GM21737 (cell line): ENCODE measurements around the gene ANKRD63.

Experiments used
- ATAC-seq: cut with Tn5 transposase; IDR thresholded peaks from one replicate; pipeline ENCODE4 v1.9.1; 2021; ENCODE audit warnings: mild to moderate bottlenecking, moderate library complexity; ENCODE audit not compliant: unreplicated experiment

Gene ANKRD63

GRCh38 chr15:40246496-40247280 is 36.2 kb downstream of the ANKRD63 start:
- no peak for ATAC-seq

GRCh38 chr15:40245666-40246450 is 37.0 kb downstream of the ANKRD63 start:
- no peak for ATAC-seq

GRCh38 chr15:40244961-40245523 is 37.8 kb downstream of the ANKRD63 start:
- ATAC-seq, result no peak

- no peak for ATAC-seq
Observed at GRCh38 chr15:40243126-40243810, 39.6 kb downstream of the ANKRD63 start.

GRCh38 chr15:40242601-40243000 is 40.3 kb downstream of the ANKRD63 start:
- no peak for ATAC-seq

GRCh38 chr15:40242213-40242599 is 40.7 kb downstream of the ANKRD63 start:
- ATAC-seq, result no peak

- ATAC-seq, result no peak
Observed at GRCh38 chr15:40241269-40242212, 41.3 kb downstream of the ANKRD63 start.

- no peak for ATAC-seq
Observed at GRCh38 chr15:40240619-40241221, 42.1 kb downstream of the ANKRD63 start.

- ATAC-seq, result no peak
Observed at GRCh38 chr15:40239693-40240618, 42.9 kb downstream of the ANKRD63 start.

GRCh38 chr15:40239404-40239692 is 43.5 kb downstream of the ANKRD63 start:
- ATAC-seq, result no peak

- ATAC-seq, result no peak
Observed at GRCh38 chr15:40238532-40239403, 44.1 kb downstream of the ANKRD63 start, which contains the start of gene PAK6. TSS of gene PAK6 (plus strand) at chr15:40239063. CDS start at chr15:40264786, 25,723 bp downstream.

- no peak for ATAC-seq
Observed at GRCh38 chr15:40235201-40235885, 47.5 kb downstream of the ANKRD63 start.

- ATAC-seq, result no peak
Observed at GRCh38 chr15:40234783-40235182, 48.1 kb downstream of the ANKRD63 start.

GRCh38 chr15:40233727-40234577 is 48.9 kb downstream of the ANKRD63 start:
- ATAC-seq, result no peak

- ATAC-seq, result no peak
Observed at GRCh38 chr15:40232625-40233070, 50.2 kb downstream of the ANKRD63 start.
